CD4-positive, alpha-beta T cell treated with Interferon gamma for 1 hour (primary cell): ENCODE results near the gene ABCA3.
"Not testable (repeated sequence)": the region's sequence is repeated elsewhere in the genome, so short reads cannot be mapped to it uniquely, and the experiment has no call there.

Experiments
- DNase-seq: peaks from one replicate; pipeline ENCODE4 v3.0.0-alpha.2; 2020

The ABCA3 gene

GRCh38 chr16:2250652-2251295 is 89.8 kb downstream of the ABCA3 start:
- peak; percentile 53 for DNase-seq

- no peak for DNase-seq
These were observed 94.1 kb downstream of the ABCA3 start for GRCh38 chr16:2246301-2246885.

DNA sequence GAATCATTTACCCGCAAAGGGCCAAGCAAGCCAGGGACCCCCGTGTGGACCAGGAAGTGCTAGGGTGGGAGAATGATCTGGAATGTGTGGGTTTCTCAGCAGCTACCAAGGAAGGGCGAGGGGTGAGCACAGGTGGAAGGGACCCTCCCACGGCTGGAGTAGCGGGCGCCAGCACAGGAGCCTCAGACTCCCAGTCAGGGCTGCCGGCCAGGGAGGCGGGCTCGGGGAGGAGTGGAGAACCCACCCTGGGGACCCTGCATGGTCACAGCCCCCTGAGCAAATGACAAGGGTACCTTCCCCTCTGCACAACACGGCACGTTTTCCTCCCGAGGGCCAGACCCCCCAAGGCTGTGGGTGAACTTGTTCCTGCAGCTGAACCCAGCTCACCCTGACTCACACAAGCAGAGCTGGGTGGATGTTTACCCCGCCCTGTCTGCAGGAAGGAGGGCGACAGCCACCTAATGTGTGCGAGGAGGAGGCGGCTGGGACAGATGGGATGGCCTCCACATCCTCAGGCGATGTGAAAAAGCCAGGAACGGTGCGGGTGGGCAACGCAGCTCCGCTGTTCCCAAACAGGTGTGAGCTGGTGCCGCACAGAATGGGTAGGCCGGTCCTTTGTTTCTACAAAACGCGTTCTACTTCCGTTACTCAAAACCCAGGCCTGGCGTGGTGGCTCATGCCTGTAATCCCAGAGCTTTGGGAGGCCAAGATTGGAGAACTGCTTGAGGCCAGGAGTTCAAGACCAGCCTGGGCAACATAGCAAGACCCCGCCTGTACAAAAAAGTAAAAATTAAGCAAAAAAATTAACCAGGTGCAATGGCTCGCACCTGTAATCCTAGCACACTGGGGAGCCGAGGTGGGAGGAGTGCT is 95.4 kb downstream of the ABCA3 start:
- no peak for DNase-seq

GRCh38 chr16:2244301-2244700 is 96.2 kb downstream of the ABCA3 start:
- no peak for DNase-seq

GRCh38 chr16:2243781-2244180 is 96.7 kb downstream of the ABCA3 start:
- no peak for DNase-seq

DNA sequence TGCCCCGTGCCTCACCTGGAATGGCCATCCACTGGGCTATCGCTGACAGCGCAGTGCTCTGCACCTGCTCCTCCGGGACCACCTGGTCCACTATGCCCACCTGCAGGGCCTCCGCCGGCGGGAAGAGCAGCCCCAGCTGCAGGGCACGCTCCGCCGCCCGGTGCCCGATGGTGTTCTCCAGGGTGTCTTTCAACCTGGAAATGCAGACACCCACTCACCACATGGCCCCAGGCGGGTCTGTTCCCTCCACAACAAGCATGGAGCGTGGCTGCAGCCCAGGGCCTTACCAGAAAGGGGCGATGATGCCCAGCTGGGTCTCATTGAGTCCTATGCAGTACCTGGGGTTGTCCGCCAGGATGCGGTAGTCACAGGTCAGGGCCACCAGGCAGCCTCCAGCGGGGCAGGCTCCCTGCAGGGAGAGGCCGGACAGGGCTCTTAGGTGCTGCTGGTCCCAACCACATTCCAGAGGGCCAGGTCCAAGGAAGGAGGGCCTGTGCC is 97.4 kb downstream of the ABCA3 start:
- no peak for DNase-seq

- DNase-seq = no peak
These were observed 97.9 kb downstream of the ABCA3 start for GRCh38 chr16:2242598-2242997.

- DNase-seq = not testable (repeated sequence)
These were observed 100.2 kb downstream of the ABCA3 start for GRCh38 chr16:2240331-2240730.

DNA sequence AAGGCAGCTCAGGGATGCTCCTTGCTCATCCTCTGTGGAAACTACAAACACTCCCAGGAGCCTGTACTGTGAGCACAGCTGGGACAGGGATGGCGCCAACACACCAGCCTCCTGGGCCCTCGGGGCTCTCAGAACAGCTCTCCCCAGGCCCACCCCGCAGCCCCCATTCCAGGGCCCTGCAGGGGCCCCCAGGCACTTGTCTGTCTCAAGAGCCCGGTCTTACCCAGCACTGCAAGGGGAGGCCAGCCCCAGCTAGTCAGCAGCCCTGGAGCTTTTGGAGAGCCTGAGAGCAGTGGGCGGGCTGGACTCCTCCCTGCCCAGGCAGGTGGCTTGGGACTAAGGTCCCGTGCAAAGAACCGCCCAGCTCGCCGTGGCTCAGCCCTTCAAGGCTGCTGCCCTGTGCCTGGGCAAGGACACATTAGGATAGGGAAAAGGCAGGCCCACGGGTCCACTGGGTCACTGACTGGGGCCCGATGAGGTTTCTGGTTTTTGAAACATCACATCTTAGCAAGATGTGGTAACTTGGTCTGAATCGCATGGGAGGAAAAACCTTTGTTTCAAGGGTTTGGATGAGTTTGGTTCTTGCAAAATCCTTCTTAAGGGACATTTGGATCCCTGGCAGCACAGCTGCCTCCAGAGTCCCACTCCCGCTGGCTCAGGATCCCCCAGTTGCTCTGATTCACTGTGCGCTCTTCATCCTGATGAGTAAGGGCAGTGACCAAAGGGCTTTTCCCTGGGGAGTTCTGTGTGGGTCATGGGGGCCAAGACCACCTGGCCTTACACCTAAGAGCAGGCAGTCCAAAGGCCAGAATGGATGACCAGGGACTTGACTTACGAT is 101.5 kb downstream of the ABCA3 start:
- no peak for DNase-seq

DNA sequence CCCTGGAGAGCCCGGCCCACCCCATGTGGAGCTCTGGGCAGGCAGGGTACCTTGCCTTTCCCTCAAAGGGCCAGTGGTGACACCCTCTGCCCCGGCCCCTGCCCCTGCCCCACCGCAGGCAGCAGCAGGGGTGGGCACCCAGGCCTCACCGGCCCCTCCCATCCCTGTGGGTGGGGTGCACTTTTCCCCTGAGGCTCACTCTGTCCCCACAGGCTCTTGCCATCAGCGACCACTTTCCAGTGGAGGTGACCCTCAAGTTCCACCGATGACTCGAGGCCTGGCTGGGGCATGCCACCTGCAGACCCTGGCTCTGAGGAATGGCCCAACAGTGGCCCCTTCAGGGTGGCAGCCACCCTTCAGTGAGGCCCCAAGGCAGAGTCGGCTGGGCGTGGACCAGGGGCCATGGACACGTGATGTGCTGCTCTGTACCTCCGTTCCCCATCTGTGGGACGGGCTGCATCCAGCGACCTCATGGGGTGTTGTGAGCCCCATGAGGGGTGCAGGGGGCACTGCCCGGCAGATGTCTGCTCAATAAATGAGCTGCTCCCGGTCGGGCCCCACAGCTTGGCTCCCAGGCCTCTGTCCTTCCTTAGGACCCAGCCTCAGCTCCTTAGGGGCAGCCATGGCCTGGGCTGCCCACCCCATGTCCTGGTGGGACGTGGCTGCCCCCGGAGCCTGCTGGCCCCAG is 102.2 kb downstream of the ABCA3 start:
- DNase-seq = no peak

- no peak for DNase-seq
These were observed 102.9 kb downstream of the ABCA3 start for GRCh38 chr16:2237493-2238149.

DNA sequence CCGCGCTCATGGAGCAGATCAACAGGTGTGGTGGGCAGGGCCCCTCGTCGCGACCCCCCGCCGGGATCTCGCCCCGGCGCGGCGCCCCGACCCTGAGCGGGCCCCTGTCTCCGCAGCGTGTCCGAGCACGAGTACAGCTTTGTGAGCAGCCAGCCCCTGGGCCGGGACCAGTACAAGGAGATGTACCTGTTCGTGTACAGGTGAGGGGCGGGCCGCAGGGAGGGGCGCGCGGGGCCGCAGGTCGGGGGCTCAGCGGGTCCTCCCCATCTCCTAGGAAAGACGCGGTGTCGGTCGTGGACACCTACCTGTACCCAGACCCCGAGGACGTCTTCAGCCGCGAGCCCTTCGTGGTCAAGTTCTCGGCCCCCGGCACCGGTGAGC is 103.4 kb downstream of the ABCA3 start:
- DNase-seq = no peak

DNA sequence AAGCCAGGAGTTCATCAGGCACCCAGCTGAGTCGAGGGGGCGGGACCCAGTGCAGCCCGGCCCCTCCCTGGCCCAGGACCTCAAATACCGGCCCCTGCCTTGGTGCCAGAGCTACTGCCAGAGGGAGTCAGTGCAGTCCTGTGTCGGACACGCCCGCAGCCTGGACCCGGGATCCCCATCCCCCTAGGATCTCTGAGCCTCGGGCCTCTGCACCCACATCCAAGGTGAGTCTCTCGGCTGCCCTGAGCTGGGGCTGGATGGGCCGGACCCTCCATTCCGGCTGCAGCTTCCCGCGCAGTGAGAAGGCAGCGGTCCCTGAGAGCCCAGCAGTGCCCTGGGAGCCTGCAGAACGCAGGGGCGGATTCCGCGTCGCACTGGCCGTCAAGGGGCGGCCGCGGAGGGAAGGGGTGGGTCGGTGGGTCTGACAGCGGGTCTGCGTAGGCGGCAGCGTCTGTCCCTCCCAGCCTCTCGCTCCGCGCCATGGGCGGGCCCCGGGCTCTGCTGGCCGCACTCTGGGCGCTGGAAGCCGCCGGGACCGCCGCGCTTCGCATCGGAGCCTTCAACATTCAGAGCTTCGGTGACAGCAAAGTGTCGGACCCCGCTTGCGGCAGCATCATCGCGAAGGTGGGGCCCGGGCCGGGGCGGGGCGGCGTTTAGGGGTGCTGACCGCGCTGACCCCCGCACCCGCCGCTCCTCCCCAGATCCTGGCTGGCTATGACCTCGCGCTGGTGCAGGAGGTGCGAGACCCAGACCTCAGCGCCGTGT is 104.0 kb downstream of the ABCA3 start, which contains the start of gene DNASE1L2:
DNASE1L2 (plus strand) TSS at position 108 of the 765 bp plus-strand sequence; CDS start at position 481, 373 bp downstream.
- DNase-seq = no peak

DNA sequence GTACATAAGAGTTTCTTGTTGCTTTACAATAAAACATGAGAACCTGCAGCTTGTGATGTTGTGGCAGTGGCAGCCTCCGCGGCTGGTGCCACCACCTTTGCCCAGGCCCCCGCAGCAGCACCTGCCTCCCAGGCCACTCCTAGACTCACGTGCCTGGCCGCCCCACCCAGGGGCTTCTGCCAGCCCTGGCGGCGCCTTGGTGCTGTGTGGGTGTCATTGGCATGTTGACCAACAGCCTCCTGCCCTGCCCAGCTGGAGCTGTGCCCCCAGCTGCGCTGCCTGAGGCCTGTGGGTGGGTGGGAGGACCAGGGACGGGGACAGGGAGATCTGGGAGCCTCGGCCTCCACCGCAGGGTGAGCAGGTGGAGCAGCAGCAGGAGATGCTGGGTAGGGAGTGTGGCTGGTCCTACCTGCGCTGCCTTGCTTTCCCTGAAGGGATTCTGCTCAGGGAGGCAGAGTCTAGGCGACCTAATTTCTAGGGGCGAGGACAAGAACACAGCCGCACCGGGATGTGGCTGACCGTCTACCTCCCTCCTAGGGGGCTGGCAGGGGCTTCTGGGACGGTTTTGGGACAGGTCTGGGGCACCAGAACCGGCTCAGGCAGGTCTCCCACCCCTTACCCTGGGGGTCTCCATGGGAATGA is 104.7 kb downstream of the ABCA3 start:
- no peak for DNase-seq

- DNase-seq = no peak
These were observed 105.3 kb downstream of the ABCA3 start for GRCh38 chr16:2235234-2235651.

DNA sequence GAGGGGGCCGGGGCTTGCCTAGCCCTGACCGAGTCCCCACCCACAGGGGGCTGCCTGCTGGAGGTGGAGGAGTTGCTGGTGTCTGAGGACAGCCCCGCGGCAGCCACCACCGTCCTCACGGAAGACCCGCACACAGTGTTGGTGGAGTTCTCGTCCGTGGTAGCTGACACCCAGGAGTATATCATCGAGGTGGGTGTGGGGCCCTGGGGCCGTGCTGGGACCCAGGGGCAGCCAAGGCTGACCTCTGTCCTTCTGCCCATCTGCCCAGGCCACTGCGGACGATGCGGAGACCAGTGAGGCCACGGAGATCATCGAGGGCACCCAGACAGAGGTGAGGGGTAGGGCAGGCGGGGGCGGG is 105.7 kb downstream of the ABCA3 start:
- no peak for DNase-seq

GRCh38 chr16:2233872-2234812 is 106.4 kb downstream of the ABCA3 start:
- no peak for DNase-seq

GRCh38 chr16:2233046-2233775 is 107.3 kb downstream of the ABCA3 start:
- no peak for DNase-seq
